GM19455 (cell line): Measurements from ENCODE around the gene SETD2.
A peak's percentile ranks its signal among the peaks of the same experiment; 100 is the strongest.

Experiments
- ATAC-seq: cut with Tn5 transposase; IDR thresholded peaks from one replicate; pipeline ENCODE4 v1.9.1; 2021; ENCODE audit not compliant: unreplicated experiment

The SETD2 gene

GRCh38 chr3:46999516-47000197, 164.3 kb downstream of the SETD2 start:
- no peak for ATAC-seq

GRCh38 chr3:46998852-46999515, 164.9 kb downstream of the SETD2 start:
- no peak for ATAC-seq

DNA sequence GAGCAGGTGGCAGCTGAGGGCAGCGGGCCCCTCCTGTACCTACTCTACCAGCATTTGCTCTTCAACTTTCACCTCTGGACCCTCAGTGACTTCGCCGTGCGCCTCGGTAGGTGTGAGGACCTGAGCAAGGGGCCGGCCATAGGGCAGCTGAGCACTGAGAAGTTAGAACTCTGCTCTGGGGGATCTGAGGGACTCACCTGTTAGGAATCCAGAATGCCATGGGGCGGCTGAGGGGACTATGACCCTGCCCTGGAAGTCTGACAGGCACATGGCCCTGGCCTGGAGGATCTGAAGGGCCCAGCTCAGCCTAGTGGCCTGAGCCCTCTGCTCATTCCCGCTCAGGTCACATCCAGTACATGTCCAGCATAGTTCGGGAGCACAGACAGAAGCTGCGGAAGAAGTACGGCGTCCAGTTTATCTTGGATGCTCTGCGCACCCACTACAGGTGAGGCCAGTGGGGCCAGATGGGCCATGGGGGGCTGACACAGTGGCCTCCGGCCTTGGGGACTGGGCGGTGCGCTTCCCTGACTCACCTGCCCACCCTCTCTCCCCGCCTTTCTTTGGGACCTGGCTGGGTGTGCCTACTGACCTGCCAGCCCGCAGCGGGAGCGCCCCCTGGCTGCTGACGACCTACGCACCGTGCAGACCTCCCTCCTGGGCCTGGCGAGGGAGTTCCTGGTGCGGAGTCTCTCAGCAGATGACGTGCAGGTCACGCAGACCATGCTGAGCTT, 165.6 kb downstream of the SETD2 start:
- no peak for ATAC-seq

DNA sequence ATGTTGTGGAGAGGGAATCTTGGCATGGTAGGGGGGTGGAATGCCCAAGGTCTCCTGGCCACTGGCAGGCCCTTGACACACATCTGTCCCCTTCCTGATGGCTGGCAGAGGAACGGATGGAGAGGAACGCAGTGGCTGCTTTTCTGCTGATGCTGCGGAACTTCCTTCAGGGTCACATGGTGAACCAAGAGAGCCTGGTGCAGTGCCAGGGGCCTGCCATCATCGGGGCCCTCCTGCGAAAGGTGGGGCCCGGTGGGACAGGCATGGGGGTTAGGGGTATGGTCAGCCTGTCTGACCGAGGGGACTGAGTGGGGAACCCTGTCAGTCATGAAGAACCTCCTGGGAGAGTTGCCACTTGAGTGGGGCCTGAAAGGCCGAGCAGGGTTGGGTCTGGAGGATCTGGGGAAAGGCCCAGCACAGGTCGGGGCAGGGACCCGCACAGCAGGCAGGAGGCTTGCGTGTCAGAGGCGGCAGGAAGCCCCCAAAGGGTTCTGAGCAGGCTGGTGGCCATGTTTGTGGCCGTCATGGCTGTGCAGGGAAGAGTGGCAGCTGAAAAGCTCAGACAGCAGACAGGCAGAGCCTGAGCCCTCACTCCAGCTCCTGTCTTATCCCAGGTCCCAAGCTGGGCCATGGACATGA, 166.3 kb downstream of the SETD2 start:
- ATAC-seq = no peak

DNA sequence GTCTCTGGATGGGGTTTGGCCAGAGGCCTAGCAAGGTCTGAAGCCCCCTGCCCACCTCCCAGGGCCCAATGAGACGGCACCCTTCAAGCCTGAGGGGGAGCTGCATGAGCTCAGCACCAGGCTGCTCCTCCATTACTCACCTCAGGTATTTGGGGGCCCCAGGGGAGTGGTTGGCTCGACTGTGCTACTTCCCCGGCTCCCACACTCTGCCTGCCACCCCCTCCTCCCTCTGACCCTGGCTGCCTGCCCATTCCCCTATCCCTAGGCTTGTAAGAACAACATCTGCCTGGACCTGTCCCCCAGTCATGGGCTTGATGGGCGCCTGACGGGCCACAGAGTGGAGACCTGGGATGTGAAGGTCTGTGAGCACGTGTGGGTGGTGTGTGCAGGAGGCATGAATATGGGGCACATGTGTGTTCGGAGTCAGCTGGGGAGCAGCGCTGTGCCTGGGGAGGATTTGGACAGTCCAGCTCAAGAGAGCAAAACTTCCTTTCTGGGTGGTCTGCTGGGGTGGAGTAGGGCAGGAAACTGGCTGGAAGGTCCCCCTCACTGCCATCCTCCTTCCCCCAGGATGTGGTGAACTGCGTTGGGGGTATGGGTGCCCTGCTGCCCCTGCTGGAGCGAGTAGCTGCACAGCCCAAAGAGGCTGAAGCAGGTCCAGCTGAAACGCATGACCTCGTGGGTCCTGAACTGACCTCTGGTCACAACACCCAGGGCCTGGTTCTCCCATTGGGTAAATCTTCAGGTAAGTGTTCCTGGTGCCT, 167.0 kb downstream of the SETD2 start:
- no peak for ATAC-seq

- no peak for ATAC-seq
Observed at GRCh38 chr3:46995901-46996562, 167.9 kb downstream of the SETD2 start.

- no peak for ATAC-seq
Observed at GRCh38 chr3:46994801-46995731, 168.8 kb downstream of the SETD2 start.

- no peak for ATAC-seq
Observed at GRCh38 chr3:46993986-46994385, 169.9 kb downstream of the SETD2 start.

DNA sequence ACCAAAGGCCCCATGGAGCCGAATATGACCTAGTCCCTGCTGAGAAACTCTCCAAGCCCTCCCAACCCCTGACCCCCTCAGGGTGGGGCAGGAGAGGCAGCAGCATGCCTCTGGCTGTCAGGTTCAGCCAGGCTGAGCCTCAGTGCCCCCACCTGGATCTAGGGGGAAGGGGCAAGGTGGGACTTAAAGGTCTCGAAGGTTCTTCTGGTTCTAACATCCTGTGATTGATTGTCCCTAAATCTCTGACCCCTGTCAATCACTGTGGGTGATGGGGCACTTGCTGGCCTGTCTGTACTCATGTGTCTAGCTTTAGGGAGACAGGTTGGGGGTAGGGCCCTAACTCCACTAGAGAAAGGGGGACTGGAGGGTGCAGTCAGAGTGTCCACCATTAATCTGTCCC, 170.6 kb downstream of the SETD2 start:
- no peak for ATAC-seq

DNA sequence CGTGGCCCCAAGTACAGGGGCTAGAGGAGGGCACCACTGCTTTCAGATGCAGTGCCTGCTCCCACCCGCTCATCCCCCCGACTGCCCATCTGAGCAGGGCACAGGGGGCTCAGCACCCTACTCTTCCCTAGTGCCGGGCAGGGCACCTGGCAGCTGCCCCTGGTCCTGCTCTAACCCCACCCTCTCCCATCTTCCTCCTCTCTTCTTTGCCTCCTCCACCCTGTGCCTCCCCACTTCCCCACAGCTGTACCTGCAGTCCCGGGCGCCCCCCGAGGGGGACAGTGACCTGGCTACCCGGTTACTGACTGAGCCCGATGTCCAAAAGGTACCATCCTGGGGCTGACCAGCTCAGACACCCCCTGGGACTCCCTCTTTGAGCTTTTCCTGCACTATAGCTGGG, 171.7 kb downstream of the SETD2 start:
- ATAC-seq = no peak

GRCh38 chr3:46991406-46992165, 172.3 kb downstream of the SETD2 start:
- no peak for ATAC-seq

- no peak for ATAC-seq
Observed at GRCh38 chr3:46990573-46991374, 173.1 kb downstream of the SETD2 start.

DNA sequence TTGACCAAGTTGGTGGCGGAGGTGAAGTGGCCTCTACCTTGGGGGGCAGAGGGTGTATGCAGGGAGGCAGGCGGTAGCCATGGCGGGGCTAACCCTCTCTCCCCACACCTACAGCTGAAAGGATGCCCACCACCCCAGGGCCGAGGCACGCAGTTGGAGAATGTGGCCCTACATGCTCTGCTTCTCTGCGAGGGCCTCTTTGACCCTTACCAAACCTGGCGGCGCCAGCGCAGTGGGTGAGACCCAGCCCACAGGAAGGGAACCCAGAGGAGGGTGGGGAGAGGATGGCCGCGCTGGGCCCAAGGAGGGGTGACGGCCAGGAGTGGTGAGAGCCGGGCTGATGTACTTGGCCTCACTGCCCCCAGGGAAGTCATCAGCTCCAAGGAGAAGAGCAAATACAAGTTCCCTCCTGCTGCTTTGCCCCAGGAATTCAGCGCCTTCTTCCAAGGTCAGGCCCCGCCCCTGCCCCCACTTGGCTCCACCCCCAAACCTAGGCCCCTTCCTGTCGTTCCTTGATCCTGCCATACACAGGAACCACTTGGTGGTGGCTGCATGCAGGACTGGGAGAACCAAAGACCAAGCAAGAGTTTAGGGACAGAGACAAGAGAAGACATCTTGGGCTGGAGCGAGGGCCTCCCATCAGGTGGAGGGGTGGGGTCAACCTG, 174.6 kb downstream of the SETD2 start:
- no peak for ATAC-seq

GRCh38 chr3:46988616-46989015, 175.3 kb downstream of the SETD2 start:
- ATAC-seq = no peak

DNA sequence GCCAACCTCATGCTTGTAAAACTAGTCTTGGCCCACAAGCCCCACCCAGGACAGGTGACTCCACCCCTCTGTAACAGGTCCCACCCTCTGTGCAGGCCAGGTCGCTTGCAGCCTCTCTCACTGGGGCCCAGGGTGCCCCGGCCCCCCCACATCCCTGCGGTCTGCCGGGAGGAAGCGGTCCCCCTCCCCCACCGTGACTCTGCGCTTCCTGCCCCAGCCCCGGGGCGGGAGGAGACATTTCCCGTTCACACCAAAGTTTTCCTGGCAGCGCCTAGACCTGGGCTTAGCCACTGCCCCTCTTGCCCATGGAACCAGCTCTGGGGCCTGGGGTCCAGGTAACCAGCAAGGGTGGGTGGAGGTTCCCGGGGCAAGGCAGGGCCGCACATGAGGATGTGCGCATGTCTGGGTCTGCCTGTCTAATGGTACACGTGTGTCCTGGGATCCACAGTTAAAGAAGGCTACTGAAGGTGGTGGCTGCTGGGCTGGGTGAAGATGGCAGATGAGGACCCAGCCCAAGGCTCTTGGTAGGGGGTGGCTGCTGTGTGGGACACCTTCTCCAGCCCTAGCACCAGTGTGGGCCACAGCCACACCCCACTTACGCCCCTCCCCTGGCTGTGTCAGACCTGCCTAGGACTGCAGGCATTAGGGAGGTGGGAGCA, 176.0 kb downstream of the SETD2 start:
- peak; percentile 74 for ATAC-seq

DNA sequence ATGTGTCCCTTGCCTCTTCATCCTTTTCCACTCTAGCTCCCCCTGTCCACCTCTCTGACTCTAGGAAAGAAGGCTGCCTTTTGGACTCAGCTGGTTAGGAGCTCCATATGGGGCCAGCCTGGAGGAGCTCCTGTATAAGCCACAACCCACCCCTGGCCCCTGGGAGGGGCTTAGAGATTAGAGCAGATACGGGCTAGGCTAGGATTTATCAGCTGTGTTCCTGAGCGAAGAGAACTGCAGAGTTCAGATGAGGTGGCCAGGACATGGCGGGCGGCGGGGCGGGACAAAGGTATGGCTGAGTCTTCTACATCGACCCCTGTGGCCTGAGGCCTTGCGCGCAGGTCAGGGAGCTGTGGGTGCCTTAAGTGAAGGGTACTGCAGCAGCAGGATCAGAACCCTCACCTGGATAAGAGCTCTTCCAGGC, 176.6 kb downstream of the SETD2 start:
- no peak for ATAC-seq
